Epithelial cell of proximal tubule (primary cell): ENCODE results near the gene DCAF8. TPM values are rescaled to one million over a fixed set of nuclear protein-coding genes. Genes with fewer than 3 reads are reported as not detected.

Experiments used
- DNase-seq: peaks from one replicate; pipeline ENCODE4 v3.0.0-alpha.2; 2011; ENCODE audit warnings: low read depth
- H3K4me3 ChIP-seq: 2 replicates; pipeline ENCODE4 v1.5.1; 2011; ENCODE audit warnings: low read depth, mild to moderate bottlenecking, low read length
- total RNA-seq: library from RNA; depleted of rRNA; stranded (reverse); fragments of >200 nt; gene quantifications from 2 replicates; pipeline ENCODE4 v1.2.3, GENCODE V29; 2015
- TF ChIP-seq, protein P1 (sequence below): conservative IDR thresholded peaks from 2 replicates; pipeline ENCODE4 v1.5.1; 2012; ENCODE audit warnings: low read depth, mild to moderate bottlenecking, low read length

The DCAF8 gene
- total RNA-seq, 1 donor from 2014 or later, result 32.3 TPM

DNA sequence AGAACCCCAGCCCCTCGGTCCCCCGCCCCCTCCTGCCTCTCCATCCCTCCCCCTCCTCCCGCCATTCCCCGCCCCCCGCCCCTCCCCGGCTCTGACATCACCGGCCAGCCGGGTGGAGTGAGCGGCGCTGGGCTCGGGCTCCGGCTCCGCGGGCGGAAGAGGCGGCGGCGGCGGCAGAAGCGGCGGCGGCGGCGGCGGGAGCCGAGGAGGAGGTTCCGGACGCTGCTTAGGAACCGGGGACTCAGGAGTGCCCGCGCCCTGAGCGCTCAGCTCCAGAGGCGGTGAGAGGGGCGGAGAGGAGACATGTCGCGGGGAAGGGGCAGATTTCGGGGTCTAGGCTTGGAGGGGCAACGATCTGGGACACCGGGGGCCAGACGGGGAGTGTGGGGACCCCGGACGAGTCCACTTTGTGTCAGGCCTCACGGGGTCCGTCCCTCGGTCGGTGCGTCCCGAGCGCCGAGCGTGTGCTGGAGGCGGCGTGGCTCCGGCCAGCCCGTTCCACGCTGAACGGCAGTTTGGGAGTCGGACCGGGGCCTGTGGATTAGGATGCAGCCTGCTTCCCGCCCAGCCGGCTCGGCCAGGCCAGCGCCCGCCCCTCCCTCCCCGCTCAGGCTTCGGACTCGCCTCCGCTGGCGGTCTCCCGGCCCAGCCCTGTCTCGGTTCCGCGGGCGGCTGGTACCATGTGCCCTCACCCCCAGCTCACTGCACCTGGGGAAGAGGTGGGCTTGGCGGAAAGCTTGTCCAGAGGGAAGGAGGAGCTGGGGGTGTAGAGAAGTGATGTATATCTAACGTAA, 56.9 kb downstream of the DCAF8 start, which contains the start of gene PEA15:
PEA15 (plus strand) TSS at position 143 of the 794 bp plus-strand sequence. CDS start 6,161 bp downstream, outside the sequence.
- DNase-seq, result no peak
- TF ChIP-seq, protein P1, sequence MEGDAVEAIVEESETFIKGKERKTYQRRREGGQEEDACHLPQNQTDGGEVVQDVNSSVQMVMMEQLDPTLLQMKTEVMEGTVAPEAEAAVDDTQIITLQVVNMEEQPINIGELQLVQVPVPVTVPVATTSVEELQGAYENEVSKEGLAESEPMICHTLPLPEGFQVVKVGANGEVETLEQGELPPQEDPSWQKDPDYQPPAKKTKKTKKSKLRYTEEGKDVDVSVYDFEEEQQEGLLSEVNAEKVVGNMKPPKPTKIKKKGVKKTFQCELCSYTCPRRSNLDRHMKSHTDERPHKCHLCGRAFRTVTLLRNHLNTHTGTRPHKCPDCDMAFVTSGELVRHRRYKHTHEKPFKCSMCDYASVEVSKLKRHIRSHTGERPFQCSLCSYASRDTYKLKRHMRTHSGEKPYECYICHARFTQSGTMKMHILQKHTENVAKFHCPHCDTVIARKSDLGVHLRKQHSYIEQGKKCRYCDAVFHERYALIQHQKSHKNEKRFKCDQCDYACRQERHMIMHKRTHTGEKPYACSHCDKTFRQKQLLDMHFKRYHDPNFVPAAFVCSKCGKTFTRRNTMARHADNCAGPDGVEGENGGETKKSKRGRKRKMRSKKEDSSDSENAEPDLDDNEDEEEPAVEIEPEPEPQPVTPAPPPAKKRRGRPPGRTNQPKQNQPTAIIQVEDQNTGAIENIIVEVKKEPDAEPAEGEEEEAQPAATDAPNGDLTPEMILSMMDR, result no peak
- H3K4me3 ChIP-seq, result peak within 1 kb of the TSS; percentile 99

DNA sequence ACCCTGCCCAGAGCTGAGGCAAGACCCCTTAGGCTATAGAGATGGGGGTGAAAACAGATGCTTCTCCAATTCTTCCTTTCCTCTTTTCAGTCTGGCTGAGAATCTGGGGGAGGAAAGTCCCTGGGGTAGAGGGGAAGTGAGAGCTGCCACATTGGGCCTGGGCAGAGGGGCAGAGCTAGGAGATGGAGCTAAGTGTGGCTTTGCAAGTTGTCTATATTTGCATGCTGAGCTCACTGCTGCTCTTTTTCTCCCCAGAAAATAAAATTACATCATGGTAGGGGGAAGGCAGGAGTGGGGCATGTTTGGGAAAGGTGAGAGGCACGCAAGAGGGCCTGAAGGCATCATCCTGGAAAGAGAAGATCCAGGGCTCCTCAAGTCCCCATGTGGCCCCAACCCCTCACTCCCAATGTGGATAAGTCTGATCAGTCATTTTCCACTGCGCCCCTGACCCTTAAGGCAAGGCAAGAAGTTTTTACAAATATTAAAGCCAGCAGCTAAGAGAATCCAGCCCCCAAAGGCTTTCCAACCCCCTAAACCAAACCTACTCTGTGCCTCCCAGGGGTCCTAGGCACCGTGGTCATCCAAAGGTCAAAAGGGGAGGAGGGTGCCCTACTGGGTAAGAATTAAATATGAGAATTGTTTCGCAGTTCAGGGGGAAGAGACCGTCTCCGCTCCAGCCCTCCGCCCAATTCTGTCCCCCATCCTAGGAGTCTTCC, 57.7 kb downstream of the DCAF8 start:
- DNase-seq, result no peak
- TF ChIP-seq, protein P1, result no peak
- peak overlapping the region; percentile 31 for H3K4me3 ChIP-seq

DNA sequence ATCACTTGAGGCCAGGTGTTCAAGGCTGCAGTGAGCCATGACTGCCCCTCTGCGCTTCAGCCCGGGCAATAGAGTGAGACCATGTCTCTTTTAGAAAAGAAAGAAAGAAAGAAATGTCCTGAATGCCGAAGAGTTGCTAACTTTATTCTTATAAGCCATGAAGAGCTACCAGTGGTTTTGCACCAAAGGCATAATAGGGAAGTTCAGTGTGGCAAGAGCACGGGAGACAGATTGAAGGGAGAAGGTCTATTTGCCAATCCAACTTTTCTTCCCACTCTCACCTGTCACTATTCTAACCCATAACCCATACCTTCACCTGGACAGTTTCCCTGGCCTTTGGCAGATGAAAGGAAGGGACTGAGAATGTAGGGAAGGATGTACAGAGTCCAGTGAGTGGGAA, 61.6 kb downstream of the DCAF8 start:
- TF ChIP-seq, protein P1, result no peak
- DNase-seq, result no peak
- no peak overlapping the region for H3K4me3 ChIP-seq

DNA sequence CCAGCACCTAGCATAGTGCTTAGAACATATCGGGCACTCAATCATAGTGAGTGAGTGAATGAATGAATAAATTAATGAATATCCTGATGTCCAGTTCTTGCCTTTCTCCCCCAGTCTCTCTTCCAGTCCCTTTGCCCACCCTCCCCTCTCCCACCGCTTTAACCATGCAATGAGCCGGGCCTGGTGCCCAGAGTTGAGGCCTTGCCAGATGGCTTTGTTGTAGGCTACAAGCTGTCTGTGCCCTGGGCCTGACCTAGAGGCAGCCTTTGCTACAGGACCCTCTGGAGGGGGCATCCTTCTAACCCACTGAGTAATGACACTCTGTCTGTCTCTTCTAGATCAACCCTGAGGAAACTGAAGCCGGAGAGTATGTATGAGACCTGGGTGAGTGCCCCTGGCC, 65.1 kb downstream of the DCAF8 start:
- DNase-seq, result no peak
- H3K4me3 ChIP-seq, result no peak overlapping the region
- TF ChIP-seq, protein P1, result no peak

DNA sequence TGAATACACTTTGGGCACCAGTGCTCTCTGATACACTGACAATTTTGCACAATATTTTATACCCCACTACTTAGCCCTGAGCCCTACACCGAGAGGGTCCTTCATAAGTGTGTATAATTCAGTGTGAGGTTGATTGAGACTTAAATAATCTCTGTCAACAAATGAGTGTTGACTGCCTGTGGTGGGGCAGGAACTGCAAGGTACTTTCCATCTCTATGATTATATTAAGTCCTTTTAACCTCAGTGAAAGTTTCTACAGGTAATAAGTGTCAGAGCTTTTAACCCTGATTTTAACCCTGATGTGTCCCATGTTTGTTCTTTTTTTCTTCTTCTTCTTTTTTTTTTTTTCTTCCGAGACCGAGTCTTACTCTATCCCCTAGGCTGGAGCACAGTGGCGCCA, 66.2 kb downstream of the DCAF8 start:
- TF ChIP-seq, protein P1, result no peak
- H3K4me3 ChIP-seq, result no peak overlapping the region
- no peak for DNase-seq

DNA sequence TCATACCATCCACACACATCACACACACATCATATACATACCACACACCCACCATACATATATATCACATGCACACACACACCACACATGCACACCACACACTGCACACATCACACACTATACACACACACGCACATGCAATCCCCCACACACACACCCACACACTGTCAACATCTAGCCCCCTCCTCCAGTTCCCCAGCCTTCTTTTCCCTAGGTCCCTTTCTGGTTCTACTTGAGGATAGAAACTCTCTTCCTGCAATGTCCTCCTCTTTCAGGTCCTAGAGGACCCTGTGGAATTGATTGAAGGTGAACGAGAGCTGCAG, 67.7 kb downstream of the DCAF8 start:
- DNase-seq, result no peak
- TF ChIP-seq, protein P1, result no peak
- no peak overlapping the region for H3K4me3 ChIP-seq
